ENCODE data around the gene SHROOM1. TPM values are rescaled to one million over a fixed set of nuclear protein-coding genes. Genes with fewer than 3 reads are reported as not detected.

The SHROOM1 gene
- total and polyA plus RNA-seq, 9 of the 15 experiments (the other 6 are each of a cell fraction or from before 2014, with no cell fraction given), result 0.44 to 26.5 (median 11.9) TPM

DNA sequence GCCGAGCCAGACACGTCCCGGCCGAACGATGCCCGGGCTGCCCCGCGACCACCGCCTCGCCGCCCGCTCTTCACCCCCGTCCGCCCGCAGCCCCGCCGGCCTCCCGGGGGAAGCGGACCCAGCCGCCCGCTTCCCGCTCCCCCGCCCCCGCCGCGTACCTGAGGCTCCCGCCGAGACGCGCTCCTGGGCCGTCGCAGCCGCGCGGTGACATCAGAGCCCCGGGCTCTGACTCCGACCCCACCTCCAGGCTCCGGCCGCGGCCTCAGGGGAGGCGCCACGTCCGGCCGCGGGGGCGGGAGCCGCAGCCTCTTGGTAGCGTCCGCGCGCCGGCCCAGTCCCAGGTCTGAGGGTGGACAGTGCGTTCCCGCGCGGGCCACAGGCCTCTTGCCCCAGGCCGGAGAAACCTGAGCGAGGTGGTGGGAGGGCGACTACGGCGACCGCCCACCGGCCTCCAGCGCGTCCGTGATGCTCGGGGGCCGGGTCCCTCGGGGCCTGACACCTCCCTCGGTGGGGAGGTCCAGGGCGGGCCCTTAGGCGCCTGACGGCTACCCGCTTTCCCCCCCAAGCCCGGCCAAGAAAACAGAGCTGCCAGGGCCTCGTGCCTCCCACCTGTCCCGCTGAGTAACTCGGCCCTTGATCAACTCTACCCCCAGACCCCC is at the start of gene SHROOM1 (continued):
- TF ChIP-seq, protein P1, sequence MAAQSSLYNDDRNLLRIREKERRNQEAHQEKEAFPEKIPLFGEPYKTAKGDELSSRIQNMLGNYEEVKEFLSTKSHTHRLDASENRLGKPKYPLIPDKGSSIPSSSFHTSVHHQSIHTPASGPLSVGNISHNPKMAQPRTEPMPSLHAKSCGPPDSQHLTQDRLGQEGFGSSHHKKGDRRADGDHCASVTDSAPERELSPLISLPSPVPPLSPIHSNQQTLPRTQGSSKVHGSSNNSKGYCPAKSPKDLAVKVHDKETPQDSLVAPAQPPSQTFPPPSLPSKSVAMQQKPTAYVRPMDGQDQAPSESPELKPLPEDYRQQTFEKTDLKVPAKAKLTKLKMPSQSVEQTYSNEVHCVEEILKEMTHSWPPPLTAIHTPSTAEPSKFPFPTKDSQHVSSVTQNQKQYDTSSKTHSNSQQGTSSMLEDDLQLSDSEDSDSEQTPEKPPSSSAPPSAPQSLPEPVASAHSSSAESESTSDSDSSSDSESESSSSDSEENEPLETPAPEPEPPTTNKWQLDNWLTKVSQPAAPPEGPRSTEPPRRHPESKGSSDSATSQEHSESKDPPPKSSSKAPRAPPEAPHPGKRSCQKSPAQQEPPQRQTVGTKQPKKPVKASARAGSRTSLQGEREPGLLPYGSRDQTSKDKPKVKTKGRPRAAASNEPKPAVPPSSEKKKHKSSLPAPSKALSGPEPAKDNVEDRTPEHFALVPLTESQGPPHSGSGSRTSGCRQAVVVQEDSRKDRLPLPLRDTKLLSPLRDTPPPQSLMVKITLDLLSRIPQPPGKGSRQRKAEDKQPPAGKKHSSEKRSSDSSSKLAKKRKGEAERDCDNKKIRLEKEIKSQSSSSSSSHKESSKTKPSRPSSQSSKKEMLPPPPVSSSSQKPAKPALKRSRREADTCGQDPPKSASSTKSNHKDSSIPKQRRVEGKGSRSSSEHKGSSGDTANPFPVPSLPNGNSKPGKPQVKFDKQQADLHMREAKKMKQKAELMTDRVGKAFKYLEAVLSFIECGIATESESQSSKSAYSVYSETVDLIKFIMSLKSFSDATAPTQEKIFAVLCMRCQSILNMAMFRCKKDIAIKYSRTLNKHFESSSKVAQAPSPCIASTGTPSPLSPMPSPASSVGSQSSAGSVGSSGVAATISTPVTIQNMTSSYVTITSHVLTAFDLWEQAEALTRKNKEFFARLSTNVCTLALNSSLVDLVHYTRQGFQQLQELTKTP (IDR thresholded peaks at IDR 0.05; ENCODE audit: low read depth in 1 of 2, partially characterized antibody in 2 of 2), result no peak
- TF ChIP-seq, protein P2, sequence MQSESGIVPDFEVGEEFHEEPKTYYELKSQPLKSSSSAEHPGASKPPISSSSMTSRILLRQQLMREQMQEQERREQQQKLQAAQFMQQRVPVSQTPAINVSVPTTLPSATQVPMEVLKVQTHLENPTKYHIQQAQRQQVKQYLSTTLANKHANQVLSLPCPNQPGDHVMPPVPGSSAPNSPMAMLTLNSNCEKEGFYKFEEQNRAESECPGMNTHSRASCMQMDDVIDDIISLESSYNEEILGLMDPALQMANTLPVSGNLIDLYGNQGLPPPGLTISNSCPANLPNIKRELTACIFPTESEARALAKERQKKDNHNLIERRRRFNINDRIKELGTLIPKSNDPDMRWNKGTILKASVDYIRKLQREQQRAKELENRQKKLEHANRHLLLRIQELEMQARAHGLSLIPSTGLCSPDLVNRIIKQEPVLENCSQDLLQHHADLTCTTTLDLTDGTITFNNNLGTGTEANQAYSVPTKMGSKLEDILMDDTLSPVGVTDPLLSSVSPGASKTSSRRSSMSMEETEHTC (IDR thresholded peaks at IDR 0.05), result no peak
- TF ChIP-seq ZBTB1 (CRISPR knock-in tag; IDR thresholded peaks at IDR 0.05; ENCODE audit: borderline replicate concordance, low read depth) (no peak), ETV1 (tag; conservative IDR thresholded peaks at IDR 0.05; ENCODE audit: low read depth) (peak; percentile 55), POU5F1 (IDR thresholded peaks at IDR 0.05; ENCODE audit: borderline replicate concordance, low read depth, low read length, partially characterized antibody) (no peak), ATF7 (IDR thresholded peaks at IDR 0.05) (peak; percentile 94), FOXJ2 (tag; IDR thresholded peaks at IDR 0.05) (no peak), ZFP1 (CRISPR knock-in tag; IDR thresholded peaks at IDR 0.05) (no peak), POLR2B (IDR thresholded peaks at IDR 0.05; ENCODE audit: low read depth, partially characterized antibody) (peak; percentile 82)
- TF ChIP-seq, protein P3, sequence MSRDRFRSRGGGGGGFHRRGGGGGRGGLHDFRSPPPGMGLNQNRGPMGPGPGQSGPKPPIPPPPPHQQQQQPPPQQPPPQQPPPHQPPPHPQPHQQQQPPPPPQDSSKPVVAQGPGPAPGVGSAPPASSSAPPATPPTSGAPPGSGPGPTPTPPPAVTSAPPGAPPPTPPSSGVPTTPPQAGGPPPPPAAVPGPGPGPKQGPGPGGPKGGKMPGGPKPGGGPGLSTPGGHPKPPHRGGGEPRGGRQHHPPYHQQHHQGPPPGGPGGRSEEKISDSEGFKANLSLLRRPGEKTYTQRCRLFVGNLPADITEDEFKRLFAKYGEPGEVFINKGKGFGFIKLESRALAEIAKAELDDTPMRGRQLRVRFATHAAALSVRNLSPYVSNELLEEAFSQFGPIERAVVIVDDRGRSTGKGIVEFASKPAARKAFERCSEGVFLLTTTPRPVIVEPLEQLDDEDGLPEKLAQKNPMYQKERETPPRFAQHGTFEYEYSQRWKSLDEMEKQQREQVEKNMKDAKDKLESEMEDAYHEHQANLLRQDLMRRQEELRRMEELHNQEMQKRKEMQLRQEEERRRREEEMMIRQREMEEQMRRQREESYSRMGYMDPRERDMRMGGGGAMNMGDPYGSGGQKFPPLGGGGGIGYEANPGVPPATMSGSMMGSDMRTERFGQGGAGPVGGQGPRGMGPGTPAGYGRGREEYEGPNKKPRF (IDR thresholded peaks at IDR 0.05; ENCODE audit: low read depth, low read length), result no peak
- TF ChIP-seq, protein P4, sequence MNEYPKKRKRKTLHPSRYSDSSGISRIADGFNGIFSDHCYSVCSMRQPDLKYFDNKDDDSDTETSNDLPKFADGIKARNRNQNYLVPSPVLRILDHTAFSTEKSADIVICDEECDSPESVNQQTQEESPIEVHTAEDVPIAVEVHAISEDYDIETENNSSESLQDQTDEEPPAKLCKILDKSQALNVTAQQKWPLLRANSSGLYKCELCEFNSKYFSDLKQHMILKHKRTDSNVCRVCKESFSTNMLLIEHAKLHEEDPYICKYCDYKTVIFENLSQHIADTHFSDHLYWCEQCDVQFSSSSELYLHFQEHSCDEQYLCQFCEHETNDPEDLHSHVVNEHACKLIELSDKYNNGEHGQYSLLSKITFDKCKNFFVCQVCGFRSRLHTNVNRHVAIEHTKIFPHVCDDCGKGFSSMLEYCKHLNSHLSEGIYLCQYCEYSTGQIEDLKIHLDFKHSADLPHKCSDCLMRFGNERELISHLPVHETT (CRISPR knock-in tag; conservative IDR thresholded peaks at IDR 0.05 in 1 of 2, IDR thresholded peaks at IDR 0.05 in 1 of 2), result peak in 1 of 2 experiments; percentile 30; a peak in 1 of 4 replicates
- TF ChIP-seq, protein P5, sequence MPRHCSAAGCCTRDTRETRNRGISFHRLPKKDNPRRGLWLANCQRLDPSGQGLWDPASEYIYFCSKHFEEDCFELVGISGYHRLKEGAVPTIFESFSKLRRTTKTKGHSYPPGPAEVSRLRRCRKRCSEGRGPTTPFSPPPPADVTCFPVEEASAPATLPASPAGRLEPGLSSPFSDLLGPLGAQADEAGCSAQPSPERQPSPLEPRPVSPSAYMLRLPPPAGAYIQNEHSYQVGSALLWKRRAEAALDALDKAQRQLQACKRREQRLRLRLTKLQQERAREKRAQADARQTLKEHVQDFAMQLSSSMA (CRISPR knock-in tag; IDR thresholded peaks at IDR 0.05), result no peak
- TF ChIP-seq, protein P6, sequence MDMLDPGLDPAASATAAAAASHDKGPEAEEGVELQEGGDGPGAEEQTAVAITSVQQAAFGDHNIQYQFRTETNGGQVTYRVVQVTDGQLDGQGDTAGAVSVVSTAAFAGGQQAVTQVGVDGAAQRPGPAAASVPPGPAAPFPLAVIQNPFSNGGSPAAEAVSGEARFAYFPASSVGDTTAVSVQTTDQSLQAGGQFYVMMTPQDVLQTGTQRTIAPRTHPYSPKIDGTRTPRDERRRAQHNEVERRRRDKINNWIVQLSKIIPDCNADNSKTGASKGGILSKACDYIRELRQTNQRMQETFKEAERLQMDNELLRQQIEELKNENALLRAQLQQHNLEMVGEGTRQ (CRISPR knock-in tag; IDR thresholded peaks at IDR 0.05), result no peak

Measured in K562 (cell line).